ENCODE measurements around the gene CRYGB. TPM values are rescaled to one million over a fixed set of nuclear protein-coding genes. Genes with fewer than 3 reads are reported as not detected.

The CRYGB gene
- total RNA-seq: not detected in 2 replicates

GRCh38 chr2:208146006-208146405 is at the start of gene CRYGB:
CRYGB (minus strand) TSS chr2:208146158; CDS start chr2:208146120, 38 bp downstream.

DNA sequence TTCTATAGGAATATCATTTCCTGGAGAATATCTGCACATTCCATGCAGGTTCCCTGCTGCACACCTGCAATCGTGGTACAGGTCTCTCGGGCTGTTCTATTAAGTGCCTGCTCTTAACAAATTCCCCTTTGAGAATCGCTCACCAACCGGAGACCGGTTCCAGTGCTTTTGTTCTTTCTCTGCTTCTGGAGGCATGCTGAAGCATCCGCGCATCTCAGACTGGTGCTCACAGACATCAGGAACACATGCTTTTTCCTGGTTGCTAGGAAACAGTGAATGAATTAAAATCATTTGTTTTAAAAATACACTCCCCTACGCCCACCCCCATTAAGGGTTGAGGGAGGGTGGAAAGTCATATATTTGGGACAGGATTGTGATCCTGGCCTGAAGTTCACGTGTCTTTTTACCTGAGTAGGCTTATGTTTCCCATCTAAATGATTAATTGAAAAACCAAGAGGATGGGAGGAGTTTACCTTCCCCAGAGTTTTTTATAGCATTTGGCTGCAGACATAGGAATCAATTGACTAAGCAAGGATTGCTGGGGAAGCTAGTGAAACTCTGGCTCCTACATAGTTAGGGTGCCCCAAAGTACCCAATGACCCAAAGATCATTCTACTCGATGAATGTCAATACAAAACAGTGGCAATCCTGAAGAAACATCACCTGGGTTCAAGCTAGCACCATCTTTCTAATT is 44.0 kb upstream of the CRYGB start, which contains the start of gene C2orf80:
Gene C2orf80, minus strand, starts transcription at position 221 of the 694 bp plus-strand sequence. CDS start 3,044 bp downstream, outside the sequence.

GRCh38 chr2:208163489-208163888 is 17.5 kb upstream of the CRYGB start, which contains the start of gene CRYGA:
CRYGA (minus strand) TSS chr2:208163589; CDS start chr2:208163556, 33 bp downstream.

DNA sequence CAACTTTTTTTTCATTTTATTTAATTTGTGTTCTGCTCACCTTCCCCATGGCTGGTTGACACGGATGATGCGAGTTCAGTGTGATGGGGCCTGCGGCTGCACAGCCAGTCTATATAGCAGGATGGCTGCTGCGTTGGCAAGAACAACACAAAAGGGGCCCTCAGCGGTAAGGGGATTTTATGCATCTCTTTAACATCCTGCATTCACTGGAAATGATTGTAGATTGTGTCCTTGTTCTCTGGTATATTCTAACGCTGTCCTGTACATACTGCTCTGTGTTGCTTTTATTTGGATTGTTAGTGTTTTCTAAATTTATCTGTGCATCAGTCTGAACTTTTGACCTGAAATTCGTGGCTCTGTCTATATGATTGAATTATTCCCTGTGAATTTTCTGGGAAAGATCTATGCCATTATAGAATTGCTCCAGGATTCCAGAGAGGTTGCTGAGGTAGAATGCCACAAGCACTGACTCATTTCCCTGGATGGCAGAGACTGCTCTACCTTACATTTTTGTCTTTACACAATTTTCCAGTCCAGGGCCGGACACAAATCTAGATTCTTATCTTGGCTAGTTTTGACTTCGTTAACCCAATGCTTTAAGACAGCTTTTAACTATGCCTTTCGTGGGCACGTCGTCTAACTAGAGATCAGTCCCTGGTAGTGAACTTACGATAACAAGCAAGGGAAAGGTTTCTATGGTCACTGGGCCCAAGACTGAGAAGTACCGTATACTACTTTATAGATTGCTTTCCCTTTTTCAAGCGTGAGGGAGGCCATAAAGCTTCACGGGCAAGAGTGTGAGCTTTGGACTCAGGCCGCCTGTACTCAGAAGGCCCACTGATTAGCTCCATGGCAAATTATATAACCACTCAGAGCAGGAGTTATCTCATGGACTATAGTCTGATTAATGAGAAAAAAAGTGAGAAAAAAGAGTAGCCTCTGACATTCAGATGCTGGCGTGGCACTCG is 15.9 kb downstream of the CRYGB start, which contains the start of gene CRYGC:
Gene CRYGC, minus strand, starts transcription at position 85 of the 968 bp plus-strand sequence. Its CDS starts 36 bp downstream, at position 49.

GRCh38 chr2:208124013-208124715 is 21.8 kb downstream of the CRYGB start, which contains the start of gene CRYGD:
CRYGD (minus strand) TSS chr2:208124524; CDS start chr2:208124473, 51 bp downstream.

Other genes with a start within 250 kb of the CRYGB start
- 2.8 and 7.7 TPM in 2 replicates for gene PLEKHM3, start 120.6 kb downstream of the CRYGB start, total RNA-seq
- not detected in 2 replicates for gene CRYGD, start 21.6 kb downstream of the CRYGB start, total RNA-seq
- gene CRYGC, start 16.3 kb downstream of the CRYGB start, total RNA-seq: not detected in 2 replicates
- not detected in 2 replicates for gene CRYGA, start 17.4 kb upstream of the CRYGB start, total RNA-seq
- not detected in 2 replicates for gene C2orf80, start 43.9 kb upstream of the CRYGB start, total RNA-seq
- gene IDH1, start 108.9 kb upstream of the CRYGB start, total RNA-seq: 96.1 and 114 TPM in 2 replicates
- 8.5 and 12.6 TPM in 2 replicates for gene PIKFYVE, start 120.1 kb upstream of the CRYGB start, total RNA-seq

Measured in hair follicular keratinocyte (primary cell).